Measurements from ENCODE around the gene VIT. TPM values are rescaled to one million over a fixed set of nuclear protein-coding genes. Genes with fewer than 3 reads are reported as not detected.

VIT gene
- total and polyA plus RNA-seq, 2 experiments from 2014 or later, result 0.25 to 0.33 TPM

GRCh38 chr2:36702781-36703180 lies 6.3 kb downstream of the VIT start:
- H3K9me3 ChIP-seq (ENCODE audit: low read depth), result no peaks in the 10 kb centered on the region
- no peaks in the 10 kb centered on the region for H4K20me1 ChIP-seq (ENCODE audit: insufficient read depth, poor library complexity, severe bottlenecking)
- H2AFZ ChIP-seq, result no peak overlapping the region
- no peak overlapping the region for H3K4me2 ChIP-seq
- no peak overlapping the region for H3K27ac ChIP-seq
- H3K79me2 ChIP-seq, result no peaks in the 10 kb centered on the region
- no peak for TF ChIP-seq EZH2phosphoT487 (IDR thresholded peaks at IDR 0.05; ENCODE audit: low read depth, severe bottlenecking, unreplicated experiment)
- TF ChIP-seq CTCF (IDR thresholded peaks at IDR 0.05; ENCODE audit: poor library complexity), result no peak
- no peak for TF ChIP-seq EZH2 (IDR thresholded peaks at IDR 0.05; ENCODE audit: borderline replicate concordance)
- H3K9me2 ChIP-seq (replicated peaks; ENCODE audit: insufficient read depth), result no peaks in the 10 kb centered on the region
- WGBS (ENCODE audit: low lambda C conversion rate, missing lambda C conversion rate), result 76% methylated on average over 3 of the region's 3 CpGs
- no peaks in the 10 kb centered on the region for H3K27me3 ChIP-seq
- no peaks in the 10 kb centered on the region for H3K36me3 ChIP-seq (replicated peaks; ENCODE audit: insufficient read depth, low read depth)
- H3K4me1 ChIP-seq (ENCODE audit: insufficient read depth), result peaks cover 11% of the 10 kb centered on the region
- DNase-seq (ENCODE audit: low spot score), result no peak
- H3K4me3 ChIP-seq, result no peak overlapping the region

GRCh38 chr2:36704475-36705150 lies 8.1 kb downstream of the VIT start:
- Histone ChIP-seq H3K79me2 (no peaks in the 10 kb centered on the region), H3K27me3 (no peaks in the 10 kb centered on the region), H3K9me3 (ENCODE audit: low read depth) (no peaks in the 10 kb centered on the region), H4K20me1 (ENCODE audit: insufficient read depth, poor library complexity, severe bottlenecking) (no peaks in the 10 kb centered on the region), H3K4me1 (ENCODE audit: insufficient read depth) (peaks cover 14% of the 10 kb centered on the region), H2AFZ (no peak overlapping the region), H3K9me2 (replicated peaks; ENCODE audit: insufficient read depth) (no peaks in the 10 kb centered on the region), H3K4me2 (no peak overlapping the region), H3K36me3 (replicated peaks; ENCODE audit: insufficient read depth, low read depth) (no peaks in the 10 kb centered on the region), H3K27ac (peak overlapping the region; percentile 49), H3K4me3 (no peak overlapping the region)
- 73% methylated on average over 6 of the region's 6 CpGs for WGBS (ENCODE audit: low lambda C conversion rate, missing lambda C conversion rate)
- DNase-seq (ENCODE audit: low spot score), result no peak
- TF ChIP-seq EZH2 (IDR thresholded peaks at IDR 0.05; ENCODE audit: borderline replicate concordance) (no peak), EZH2phosphoT487 (IDR thresholded peaks at IDR 0.05; ENCODE audit: low read depth, severe bottlenecking, unreplicated experiment) (no peak), CTCF (IDR thresholded peaks at IDR 0.05; ENCODE audit: poor library complexity) (no peak)

- no peak for DNase-seq (ENCODE audit: low spot score)
- no peaks in the 10 kb centered on the region for H3K36me3 ChIP-seq (replicated peaks; ENCODE audit: insufficient read depth, low read depth)
- H3K4me2 ChIP-seq, result no peak overlapping the region
- WGBS (ENCODE audit: low lambda C conversion rate, missing lambda C conversion rate), result 70% methylated on average over 9 of the region's 9 CpGs
- peak overlapping the region; percentile 49 for H3K27ac ChIP-seq
- TF ChIP-seq EZH2phosphoT487 (IDR thresholded peaks at IDR 0.05; ENCODE audit: low read depth, severe bottlenecking, unreplicated experiment) (no peak), EZH2 (IDR thresholded peaks at IDR 0.05; ENCODE audit: borderline replicate concordance) (no peak), CTCF (IDR thresholded peaks at IDR 0.05; ENCODE audit: poor library complexity) (no peak)
- H3K9me3 ChIP-seq (ENCODE audit: low read depth), result peaks cover under 1% of the 10 kb centered on the region
- H3K4me3 ChIP-seq, result no peak overlapping the region
- peaks cover 14% of the 10 kb centered on the region for H3K4me1 ChIP-seq (ENCODE audit: insufficient read depth)
- no peaks in the 10 kb centered on the region for H3K9me2 ChIP-seq (replicated peaks; ENCODE audit: insufficient read depth)
- no peak overlapping the region for H2AFZ ChIP-seq
- H3K27me3 ChIP-seq, result no peaks in the 10 kb centered on the region
- no peaks in the 10 kb centered on the region for H4K20me1 ChIP-seq (ENCODE audit: insufficient read depth, poor library complexity, severe bottlenecking)
- H3K79me2 ChIP-seq, result no peaks in the 10 kb centered on the region
Measured at GRCh38 chr2:36705326-36706020, 9.0 kb downstream of the VIT start.

All from hepatocyte (in vitro differentiated cells).